ENCODE measurements around the gene HYLS1. TPM values are rescaled to one million over a fixed set of nuclear protein-coding genes. Genes with fewer than 3 reads are reported as not detected.

The HYLS1 gene
- total RNA-seq, 1 experiment from 2014 or later = 4.8 TPM

DNA sequence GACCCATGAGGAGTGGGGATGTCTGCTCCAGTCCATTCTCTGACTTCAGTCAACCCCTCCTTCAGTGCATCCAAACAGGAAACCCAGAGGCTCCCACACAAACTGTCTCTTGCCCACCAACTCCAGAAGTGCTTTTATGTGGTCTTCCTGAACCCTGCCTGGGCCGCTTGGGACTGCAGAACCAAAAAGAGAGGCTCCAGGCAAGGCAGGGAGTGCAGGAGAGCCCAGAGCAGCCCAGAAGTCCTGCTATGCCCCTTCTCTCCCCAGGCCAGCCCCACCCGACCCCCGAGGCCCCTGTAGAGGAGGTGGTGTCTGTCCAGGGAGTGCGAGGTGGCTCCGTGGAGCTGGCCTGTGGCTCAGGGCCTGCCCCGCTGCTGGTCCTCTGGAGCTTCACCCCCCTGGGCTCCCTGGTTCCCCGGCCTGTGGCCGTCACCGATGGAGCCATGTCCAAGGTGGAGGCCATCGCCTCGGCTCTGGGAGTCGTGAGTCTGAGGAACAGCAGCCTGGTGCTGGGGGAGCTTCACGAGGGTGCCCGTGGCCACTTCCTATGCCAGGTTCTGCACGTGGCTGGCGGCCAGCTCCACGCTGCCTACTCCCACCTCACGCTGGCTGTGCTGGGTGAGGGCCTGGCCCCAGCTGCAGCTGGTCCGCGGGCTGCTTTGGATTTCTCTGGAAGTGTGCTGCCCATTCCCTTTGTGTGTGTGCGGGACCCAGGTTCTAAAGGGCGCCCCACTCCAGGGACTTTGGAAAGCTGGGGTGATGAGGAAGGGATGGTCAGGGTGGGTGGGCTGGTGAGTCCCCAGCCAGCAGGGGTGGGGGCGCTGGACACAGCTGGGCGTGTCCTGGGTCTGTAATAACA lies 60.2 kb downstream of the HYLS1 start:
- H3K4me1 ChIP-seq (ENCODE audit: low read length) = no peaks in the 10 kb centered on the region
- H2AFZ ChIP-seq (ENCODE audit: low read length) = no peak overlapping the region
- no peaks in the 10 kb centered on the region for H3K27me3 ChIP-seq (ENCODE audit: low read length)
- no peak overlapping the region for H3K4me3 ChIP-seq (ENCODE audit: low read length)
- H3K36me3 ChIP-seq (ENCODE audit: insufficient read depth, low read length) = no peaks in the 10 kb centered on the region
- no peak for DNase-seq
- no peak overlapping the region for H3K4me2 ChIP-seq (ENCODE audit: low read depth, low read length, poor library complexity, severe bottlenecking)
- H4K20me1 ChIP-seq (ENCODE audit: insufficient read depth, low read depth, low read length) = no peaks in the 10 kb centered on the region
- no peaks in the 10 kb centered on the region for H3K9me2 ChIP-seq (replicated peaks; ENCODE audit: insufficient read depth, low read length)
- H3K27ac ChIP-seq (ENCODE audit: low read length) = no peak overlapping the region
- H3K79me2 ChIP-seq (ENCODE audit: low read length) = no peaks in the 10 kb centered on the region
- no peak overlapping the region for H3K9ac ChIP-seq (ENCODE audit: low read length)
- no peaks in the 10 kb centered on the region for H3K9me3 ChIP-seq (ENCODE audit: low read length)

DNA sequence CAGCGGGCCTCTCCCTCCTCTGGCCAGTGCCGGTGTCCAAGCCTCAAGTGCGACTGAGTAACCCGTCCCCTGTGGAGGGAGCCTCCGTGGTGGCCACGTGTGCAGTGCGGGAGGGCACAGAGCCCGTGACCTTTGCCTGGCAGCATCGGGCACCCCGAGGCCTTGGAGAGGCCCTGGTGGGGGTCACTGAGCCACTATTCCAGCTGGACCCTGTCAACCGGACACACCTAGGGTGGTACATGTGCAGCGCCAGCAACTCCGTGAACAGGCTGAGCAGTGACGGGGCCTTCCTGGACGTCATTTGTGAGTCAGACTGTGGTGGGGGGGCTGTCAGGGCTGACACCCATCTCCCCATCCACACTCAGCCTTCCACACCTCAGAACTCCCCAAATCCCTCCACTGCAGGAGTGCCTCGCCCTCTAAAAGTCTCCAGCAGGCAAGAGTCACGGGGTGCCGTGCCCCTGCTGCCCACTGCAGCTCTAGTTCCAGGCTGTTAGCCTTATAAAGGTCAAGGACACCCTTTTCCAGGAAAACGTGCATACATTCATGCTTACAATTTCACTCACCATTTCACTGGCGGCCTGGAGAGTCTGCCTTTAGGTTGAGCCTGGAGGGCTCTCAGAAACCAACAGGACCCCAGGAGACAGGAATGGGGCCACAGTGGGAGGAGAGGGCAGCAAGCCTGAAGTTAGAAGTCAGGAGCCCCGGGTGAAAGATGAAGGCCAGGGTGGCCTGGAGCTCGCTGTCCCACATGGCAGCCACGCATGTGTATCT lies 61.0 kb downstream of the HYLS1 start:
- no peaks in the 10 kb centered on the region for H3K4me1 ChIP-seq (ENCODE audit: low read length)
- no peak overlapping the region for H3K9ac ChIP-seq (ENCODE audit: low read length)
- H3K4me2 ChIP-seq (ENCODE audit: low read depth, low read length, poor library complexity, severe bottlenecking) = no peak overlapping the region
- H3K36me3 ChIP-seq (ENCODE audit: insufficient read depth, low read length) = no peaks in the 10 kb centered on the region
- no peaks in the 10 kb centered on the region for H3K9me3 ChIP-seq (ENCODE audit: low read length)
- no peak for DNase-seq
- H3K27ac ChIP-seq (ENCODE audit: low read length) = no peak overlapping the region
- H4K20me1 ChIP-seq (ENCODE audit: insufficient read depth, low read depth, low read length) = no peaks in the 10 kb centered on the region
- H3K27me3 ChIP-seq (ENCODE audit: low read length) = no peaks in the 10 kb centered on the region
- no peaks in the 10 kb centered on the region for H3K9me2 ChIP-seq (replicated peaks; ENCODE audit: insufficient read depth, low read length)
- no peaks in the 10 kb centered on the region for H3K79me2 ChIP-seq (ENCODE audit: low read length)
- no peak overlapping the region for H3K4me3 ChIP-seq (ENCODE audit: low read length)
- no peak overlapping the region for H2AFZ ChIP-seq (ENCODE audit: low read length)

DNA sequence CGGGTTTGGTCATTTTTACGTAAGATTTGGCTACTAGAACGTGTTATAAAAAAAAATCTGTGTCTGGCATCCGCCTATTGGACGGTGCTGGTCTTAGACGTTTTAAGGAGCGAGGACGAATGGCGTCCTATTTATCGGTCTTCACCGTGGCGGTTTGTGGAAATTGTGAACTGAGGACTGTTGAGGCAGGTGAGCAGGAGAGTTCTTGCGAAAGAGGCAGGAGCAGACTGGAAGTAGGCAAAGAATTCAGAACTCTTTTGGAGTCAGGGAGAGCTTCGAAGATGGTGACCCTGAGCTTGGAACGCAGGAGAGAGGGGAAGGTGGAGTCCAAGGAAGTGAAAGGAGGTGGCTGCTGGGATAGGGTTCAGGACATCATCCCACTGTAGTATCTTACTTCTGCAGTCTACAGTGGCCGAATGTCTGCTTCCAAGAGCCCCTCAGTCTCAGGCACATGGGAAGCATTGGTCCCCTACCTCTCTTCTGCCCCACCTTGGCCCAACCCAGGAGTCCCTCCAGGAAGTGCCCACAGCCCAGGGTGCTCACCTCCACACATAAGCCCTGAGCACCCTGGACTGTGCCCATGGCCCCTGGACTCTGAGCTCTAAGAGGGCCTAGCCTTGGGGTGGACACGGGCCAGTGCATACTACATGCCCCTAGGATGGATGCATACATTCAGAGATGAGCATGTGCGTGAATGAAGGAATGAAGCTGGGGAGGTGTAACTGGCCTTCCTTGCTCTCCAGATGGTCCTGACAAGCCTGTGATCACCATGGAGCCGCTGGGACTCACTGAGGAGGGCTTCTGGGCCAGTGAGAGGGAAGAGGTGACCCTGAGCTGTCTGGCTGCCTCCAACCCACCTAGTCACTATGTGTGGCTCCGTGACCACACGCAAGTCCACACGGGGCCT lies 62.1 kb downstream of the HYLS1 start:
- H3K27ac ChIP-seq (ENCODE audit: low read length) = no peak overlapping the region
- no peak overlapping the region for H3K4me3 ChIP-seq (ENCODE audit: low read length)
- no peak overlapping the region for H2AFZ ChIP-seq (ENCODE audit: low read length)
- no peak for DNase-seq
- H3K36me3 ChIP-seq (ENCODE audit: insufficient read depth, low read length) = no peaks in the 10 kb centered on the region
- no peak overlapping the region for H3K4me2 ChIP-seq (ENCODE audit: low read depth, low read length, poor library complexity, severe bottlenecking)
- H3K27me3 ChIP-seq (ENCODE audit: low read length) = no peaks in the 10 kb centered on the region
- H3K9ac ChIP-seq (ENCODE audit: low read length) = no peak overlapping the region
- H3K9me3 ChIP-seq (ENCODE audit: low read length) = no peaks in the 10 kb centered on the region
- no peaks in the 10 kb centered on the region for H3K9me2 ChIP-seq (replicated peaks; ENCODE audit: insufficient read depth, low read length)
- H3K79me2 ChIP-seq (ENCODE audit: low read length) = no peaks in the 10 kb centered on the region
- H4K20me1 ChIP-seq (ENCODE audit: insufficient read depth, low read depth, low read length) = no peaks in the 10 kb centered on the region
- H3K4me1 ChIP-seq (ENCODE audit: low read length) = no peaks in the 10 kb centered on the region

GRCh38 chr11:125950178-125950490 lies 62.7 kb downstream of the HYLS1 start:
- no peak for DNase-seq
- Histone ChIP-seq H3K4me3 (ENCODE audit: low read length) (no peak overlapping the region), H3K4me2 (ENCODE audit: low read depth, low read length, poor library complexity, severe bottlenecking) (no peak overlapping the region), H3K27ac (ENCODE audit: low read length) (no peak overlapping the region), H2AFZ (ENCODE audit: low read length) (no peak overlapping the region), H4K20me1 (ENCODE audit: insufficient read depth, low read depth, low read length) (no peaks in the 10 kb centered on the region), H3K27me3 (ENCODE audit: low read length) (no peaks in the 10 kb centered on the region), H3K9me2 (replicated peaks; ENCODE audit: insufficient read depth, low read length) (no peaks in the 10 kb centered on the region), H3K4me1 (ENCODE audit: low read length) (no peaks in the 10 kb centered on the region), H3K9ac (ENCODE audit: low read length) (no peak overlapping the region), H3K9me3 (ENCODE audit: low read length) (no peaks in the 10 kb centered on the region), H3K36me3 (ENCODE audit: insufficient read depth, low read length) (no peaks in the 10 kb centered on the region), H3K79me2 (ENCODE audit: low read length) (no peaks in the 10 kb centered on the region)

Other genes starting within 250 kb of the HYLS1 start
- gene ACRV1, start 206.8 kb upstream of the HYLS1 start, total RNA-seq (2014; rRNA removed; shearing (Covaris generic); ENCODE audit: low replicate concordance) = not detected in 2 replicates
- not detected in 2 replicates for gene PATE1, start 141.4 kb upstream of the HYLS1 start, total RNA-seq (2014; rRNA removed; shearing (Covaris generic); ENCODE audit: low replicate concordance)
- not detected in 2 replicates for gene PATE2, start 108.8 kb upstream of the HYLS1 start, total RNA-seq (2014; rRNA removed; shearing (Covaris generic); ENCODE audit: low replicate concordance)
- gene PATE3, start 99.5 kb upstream of the HYLS1 start, total RNA-seq (2014; rRNA removed; shearing (Covaris generic); ENCODE audit: low replicate concordance) = not detected in 2 replicates
- not detected in 2 replicates for gene PATE4, start 54.4 kb upstream of the HYLS1 start, total RNA-seq (2014; rRNA removed; shearing (Covaris generic); ENCODE audit: low replicate concordance)
- gene PUS3, start 15.5 kb downstream of the HYLS1 start, total RNA-seq (2014; rRNA removed; shearing (Covaris generic); ENCODE audit: low replicate concordance) = 3.1 and 9.8 TPM in 2 replicates
- gene DDX25, start 16.8 kb downstream of the HYLS1 start, total RNA-seq (2014; rRNA removed; shearing (Covaris generic); ENCODE audit: low replicate concordance) = not detected in 2 replicates
- gene VSIG10L2, start 58.4 kb downstream of the HYLS1 start, total RNA-seq (2014; rRNA removed; shearing (Covaris generic); ENCODE audit: low replicate concordance) = not detected in 2 replicates
- 0.36 and 2.1 TPM in 2 replicates for gene CDON, start 175.2 kb downstream of the HYLS1 start, total RNA-seq (2014; rRNA removed; shearing (Covaris generic); ENCODE audit: low replicate concordance)